HG02840 (cell line): ENCODE results near the gene MR1.
A peak's percentile ranks its signal among the peaks of the same experiment; 100 is the strongest.

Experiments
- ATAC-seq: cut with Tn5 transposase; IDR thresholded peaks from one replicate; pipeline ENCODE4 v1.9.1; 2021; ENCODE audit warnings: mild to moderate bottlenecking, moderate library complexity, moderate number of reproducible peaks; ENCODE audit not compliant: unreplicated experiment, low FRiP score

Gene MR1

GRCh38 chr1:181104790-181105133, 71.0 kb downstream of the MR1 start:
- peak; percentile 16 for ATAC-seq

- ATAC-seq = peak; percentile 61
These were observed 71.6 kb downstream of the MR1 start for GRCh38 chr1:181105134-181106021.

GRCh38 chr1:181106022-181106312, 72.2 kb downstream of the MR1 start:
- no peak for ATAC-seq

DNA sequence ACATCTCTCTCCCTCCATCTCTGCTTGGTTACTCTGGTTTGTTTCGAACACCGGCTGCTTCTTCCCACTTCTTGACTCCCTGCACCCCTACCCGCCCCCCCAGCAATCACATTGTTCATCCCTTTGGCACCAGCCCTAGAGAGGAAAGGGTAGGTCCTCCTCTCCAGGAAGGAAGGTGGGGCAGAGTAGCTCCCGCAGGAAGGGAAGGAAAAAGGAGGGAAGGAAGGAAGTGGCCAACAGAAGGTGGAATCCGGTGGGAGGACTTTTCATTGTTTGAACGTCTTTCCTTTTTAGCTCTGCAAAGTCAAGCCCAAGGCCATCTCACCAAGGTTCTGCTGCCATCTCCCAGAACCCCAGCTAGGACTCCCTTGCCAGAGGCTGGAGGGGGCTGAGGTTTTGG, 72.7 kb downstream of the MR1 start:
- ATAC-seq = no peak

DNA sequence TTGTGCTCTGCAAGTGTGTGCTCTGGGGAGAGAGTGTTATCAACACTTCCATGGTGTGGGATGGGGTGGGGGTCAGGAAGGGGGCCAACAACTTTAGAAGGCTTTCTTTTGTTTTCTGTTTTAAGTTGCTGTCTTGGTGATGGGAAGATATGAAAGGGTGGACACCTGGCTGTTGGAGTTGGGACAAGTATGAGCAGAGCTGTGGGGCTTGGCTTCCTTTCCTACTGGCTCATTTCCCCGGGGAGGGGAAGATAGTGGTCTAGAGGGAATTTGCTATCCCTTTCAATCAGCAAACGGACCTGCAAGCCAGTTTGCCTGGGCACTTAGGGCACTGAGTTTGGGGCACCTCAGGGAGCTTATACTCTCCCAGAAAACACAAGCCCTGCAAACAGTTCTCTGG, 73.9 kb downstream of the MR1 start:
- ATAC-seq = no peak

GRCh38 chr1:181108304-181108867, 74.6 kb downstream of the MR1 start:
- ATAC-seq = no peak

GRCh38 chr1:181110013-181110412, 76.2 kb downstream of the MR1 start:
- ATAC-seq = no peak
